Measurements from ENCODE around the gene MCF2L. TPM values are rescaled to one million over a fixed set of nuclear protein-coding genes. Genes with fewer than 3 reads are reported as not detected.
"Not testable (repeated sequence)": the region's sequence is repeated elsewhere in the genome, so short reads cannot be mapped to it uniquely, and the experiment has no call there.

MCF2L gene
- total and polyA plus RNA-seq, 10 of the 15 experiments (the other 5 are each of a cell fraction or from before 2014, with no cell fraction given): 0.06 to 1.1 (median 0.21) TPM; not detected in 2

GRCh38 chr13:113106711-113107351 lies 137.8 kb downstream of the MCF2L start:
- no peak overlapping the region for H3K9ac ChIP-seq (ENCODE audit: control insufficient read depth, insufficient read depth, low read length)
- ChIA-PET SMC1A (ENCODE audit: uncharacterized antibody, unreplicated experiment) (no interaction called here), CTCF (no interaction called here), POLR2A (no interaction called here), RAD21 (ENCODE audit: unreplicated experiment) (no interaction called here)
- DNase-seq (ENCODE audit: low read depth, low spot score) (no peak), FAIRE-seq (no peak), ATAC-seq (no peak)
- intact Hi-C loops (cut with micrococcal nuclease; ENCODE audit: unreplicated experiment): no loop called here
- H3K27me3 ChIP-seq (replicated peaks in 1 of 2; ENCODE audit: control insufficient read depth in 2 of 2, insufficient read depth in 2 of 2, low read length in 1 of 2): no peaks in the 10 kb centered on the region
- TF ChIP-seq NR2C2 (IDR thresholded peaks at IDR 0.05; ENCODE audit: borderline replicate concordance, control insufficient read depth, insufficient read length, low read depth): no peak
- no peak for TF ChIP-seq ELK1 (IDR thresholded peaks at IDR 0.05; ENCODE audit: low read depth, low read length)
- no peak for TF ChIP-seq E4F1 (IDR thresholded peaks at IDR 0.05; ENCODE audit: borderline replicate concordance, partially characterized antibody)
- TF ChIP-seq ATF7 (IDR thresholded peaks at IDR 0.05; ENCODE audit: low read depth): no peak
- TF ChIP-seq GABPA (IDR thresholded peaks at IDR 0.05; ENCODE audit: low read depth): no peak
- no peak for TF ChIP-seq ZBTB33 (IDR thresholded peaks at IDR 0.05)
- no peak for TF ChIP-seq ZNF384 (IDR thresholded peaks at IDR 0.05; ENCODE audit: borderline replicate concordance, low read depth, low read length)
- no peak for TF ChIP-seq ZNF207 (IDR thresholded peaks at IDR 0.05; ENCODE audit: borderline replicate concordance)
- no peak for TF ChIP-seq E2F4 (IDR thresholded peaks at IDR 0.05; ENCODE audit: low read depth, low read length)
- TF ChIP-seq CHD1 (IDR thresholded peaks at IDR 0.05; ENCODE audit: low read depth, low read length): no peak
- in situ Hi-C loops (cut with MboI): no loop called here
- H2AFZ ChIP-seq (ENCODE audit: control insufficient read depth, low read depth, low read length): no peak overlapping the region
- WGBS (ENCODE audit: insufficient coverage, insufficient replicate concordance, low lambda C conversion rate, missing lambda C conversion rate): 76% methylated on average over 22 of the region's 25 CpGs
- H3K4me2 ChIP-seq (ENCODE audit: control insufficient read depth, insufficient read depth): no peak overlapping the region
- BruUV-seq (replicated peaks): no TSS peak
- no peaks in the 10 kb centered on the region for H3K4me1 ChIP-seq (ENCODE audit: control insufficient read depth, insufficient read depth, low read length)
- H3K27ac ChIP-seq (ENCODE audit: control insufficient read depth, insufficient read depth): no peak overlapping the region
- no peaks in the 10 kb centered on the region for H3K79me2 ChIP-seq (ENCODE audit: control insufficient read depth, insufficient read depth, low read length)
- H3K9me3 ChIP-seq (replicated peaks; ENCODE audit: control insufficient read depth, insufficient read depth, low read length): peaks cover 1% of the 10 kb centered on the region; the same call in 1 of the 3 replicates
- no peaks in the 10 kb centered on the region for H4K20me1 ChIP-seq (ENCODE audit: control insufficient read depth, insufficient read depth)
- H3K4me3 ChIP-seq: no peak overlapping the region
- H3K36me3 ChIP-seq (ENCODE audit: control insufficient read depth in 2 of 2, insufficient read depth in 2 of 2, low read length in 1 of 2): no peaks in the 10 kb centered on the region

GRCh38 chr13:113108521-113108920 lies 139.5 kb downstream of the MCF2L start:
- H3K27ac ChIP-seq (ENCODE audit: control insufficient read depth, insufficient read depth); H3K9me3 ChIP-seq (replicated peaks; ENCODE audit: control insufficient read depth, insufficient read depth, low read length); SMC1A ChIA-PET (ENCODE audit: uncharacterized antibody, unreplicated experiment); intact Hi-C loops (cut with micrococcal nuclease; ENCODE audit: unreplicated experiment); ATAC-seq; H3K9ac ChIP-seq (ENCODE audit: control insufficient read depth, insufficient read depth, low read length); CTCF ChIA-PET; FAIRE-seq; H4K20me1 ChIP-seq (ENCODE audit: control insufficient read depth, insufficient read depth); DNase-seq (ENCODE audit: low read depth, low spot score); BruUV-seq (replicated peaks); RAD21 ChIA-PET (ENCODE audit: unreplicated experiment); H3K4me3 ChIP-seq; H3K36me3 ChIP-seq (ENCODE audit: control insufficient read depth in 2 of 2, insufficient read depth in 2 of 2, low read length in 1 of 2); in situ Hi-C loops (cut with MboI); H3K79me2 ChIP-seq (ENCODE audit: control insufficient read depth, insufficient read depth, low read length); H3K27me3 ChIP-seq (replicated peaks in 1 of 2; ENCODE audit: control insufficient read depth in 2 of 2, insufficient read depth in 2 of 2, low read length in 1 of 2); H2AFZ ChIP-seq (ENCODE audit: control insufficient read depth, low read depth, low read length); H3K4me1 ChIP-seq (ENCODE audit: control insufficient read depth, insufficient read depth, low read length); H3K4me2 ChIP-seq (ENCODE audit: control insufficient read depth, insufficient read depth); POLR2A ChIA-PET: not testable (repeated sequence)
- WGBS (ENCODE audit: insufficient coverage, insufficient replicate concordance, low lambda C conversion rate, missing lambda C conversion rate): 100% methylated on average over 4 of the region's 27 CpGs
